K562 (cell line): Measurements from ENCODE around the gene MLLT1. TPM values are rescaled to one million over a fixed set of nuclear protein-coding genes. Genes with fewer than 3 reads are reported as not detected.

ENCODE experiments used
- ATAC-seq: fragments of 200-7000 bp; cut with Tn5 transposase; 3 replicates; pipeline ENCODE4 v1.9.1; 2020; ENCODE audit warnings: moderate library complexity
- BruUV-seq: library from RNA; stranded (reverse); fragments of 400-500 nt; replicated peaks from 2 replicates; lab custom pipeline; 2021; lab: Mats Ljungman, UMichigan
- CTCF ChIA-PET: fragments of 300-600 bp; formaldehyde crosslinking; extraction: SDS; loops from one replicate; lab custom pipeline; 2021; ENCODE audit warnings: low intra/inter-chr PET ratio; lab: Yijun Ruan, JAX
- POLR2A ChIA-PET: fragments of 300-600, 350-650 bp; sonication (Branson Sonifier 250); formaldehyde crosslinking; extraction: SDS; loops from one replicate; lab custom pipeline; 2021; ENCODE audit warnings: antibody characterized with exemption, inconsistent platforms; lab: Yijun Ruan, JAX
- DNase-seq, 4 experiments: peaks; one replicate each; pipeline versions ENCODE4 v3.0.0 to v3.0.0-alpha.2; 2011 to 2018; ENCODE audit warnings: low spot score in 3 of 4, mixed read lengths in 3 of 4; ENCODE audit errors: extremely low read depth in 1 of 4
- FAIRE-seq: peaks from 2 replicates; lab custom pipeline; 2011; peaks lifted over from hg19 to GRCh38; lab: Jason Lieb, UNC
- H2AFZ ChIP-seq: 2 replicates; pipeline ENCODE4 v1.6.0; 2011; ENCODE audit warnings: low read depth, low read length, control low read depth, inconsistent platforms
- H3K27ac ChIP-seq: fragments of 200-600 bp; 3 replicates; pipeline ENCODE4 v1.8.0; 2011; ENCODE audit warnings: low read depth, mild to moderate bottlenecking, control low read depth, inconsistent platforms, low read length, moderate library complexity, mixed read lengths; ENCODE audit errors: extremely low read depth
- H3K27me3 ChIP-seq, 2 experiments: fragments of 300-600 bp in 1 of 2; 2 replicates in 1 of 2; 3 replicates in 1 of 2; pipeline versions ENCODE4 v1.6.0 to v1.8.0; 2011; ENCODE audit warnings: inconsistent platforms in 2 of 2, low read length in 2 of 2, mild to moderate bottlenecking in 1 of 2, mixed read lengths in 1 of 2, moderate library complexity in 1 of 2; ENCODE audit not compliant: control insufficient read depth in 2 of 2, insufficient read depth in 2 of 2
- H3K36me3 ChIP-seq: fragments of 300-600 bp; 3 replicates; pipeline ENCODE4 v1.8.0; 2011; ENCODE audit warnings: mild to moderate bottlenecking, low read length, inconsistent platforms; ENCODE audit not compliant: control insufficient read depth, insufficient read depth
- H3K4me1 ChIP-seq, 2 experiments: fragments of 200-600 bp in 1 of 2; replicated peaks in 1 of 2; 2 replicates in 1 of 2; 3 replicates in 1 of 2; pipeline versions ENCODE4 v1.5.1 to v1.8.0; 2011; ENCODE audit warnings: inconsistent platforms in 2 of 2, low read length in 2 of 2, mild to moderate bottlenecking in 1 of 2, mixed read lengths in 1 of 2, moderate library complexity in 1 of 2; ENCODE audit not compliant: control insufficient read depth in 2 of 2, insufficient read depth in 2 of 2
- H3K4me2 ChIP-seq: 2 replicates; pipeline ENCODE4 v1.6.1; 2011; ENCODE audit warnings: low read length, control low read depth, inconsistent platforms, mixed read lengths; ENCODE audit not compliant: insufficient read depth
- H3K4me3 ChIP-seq: fragments of 200-600 bp; sonication (generic), shearing (Covaris generic); 2 replicates; pipeline ENCODE4 v1.5.1; 2016; ENCODE audit warnings: control low read depth, inconsistent platforms
- H3K79me2 ChIP-seq: fragments of 200-600 bp; 3 replicates; pipeline ENCODE4 v1.8.0; 2011; ENCODE audit warnings: low read length, inconsistent platforms; ENCODE audit not compliant: control insufficient read depth, insufficient read depth
- H3K9ac ChIP-seq, 2 experiments: 2 replicates each; pipeline versions ENCODE4 v1.6.0 to v1.6.1; 2011; ENCODE audit warnings: low read depth in 2 of 2, low read length in 2 of 2, control low read depth in 1 of 2, inconsistent platforms in 1 of 2, mild to moderate bottlenecking in 1 of 2, mixed read lengths in 1 of 2; ENCODE audit not compliant: insufficient read depth in 1 of 2
- H3K9me1 ChIP-seq: one replicate; pipeline ENCODE4 v1.6.0; 2011; ENCODE audit warnings: inconsistent platforms, mild to moderate bottlenecking, low read length, moderate library complexity; ENCODE audit not compliant: control insufficient read depth, insufficient read depth
- H3K9me3 ChIP-seq: replicated peaks from 2 replicates; pipeline ENCODE4 v1.5.1; 2011; ENCODE audit warnings: low read depth, low read length, inconsistent platforms; ENCODE audit not compliant: control insufficient read depth, insufficient read depth
- H4K20me1 ChIP-seq: replicated peaks from 2 replicates; pipeline ENCODE4 v1.6.1; 2011; ENCODE audit warnings: low read length, inconsistent platforms, mixed read lengths; ENCODE audit not compliant: control insufficient read depth, insufficient read depth
- HDGF ChIP-seq: fragments of 450-650 bp; IDR thresholded peaks from 2 replicates; pipeline ENCODE4 v1.6.1; 2016
- KAT2B ChIP-seq: IDR thresholded peaks from one replicate; pipeline ENCODE4 v1.6.1; 2012; ENCODE audit warnings: low read depth, mild to moderate bottlenecking, control low read depth, inconsistent platforms, low read length, moderate library complexity
- KAT8 ChIP-seq: fragments of 450-650 bp; IDR thresholded peaks from 2 replicates; pipeline ENCODE4 v1.6.1; 2016; ENCODE audit warnings: low read depth, mild to moderate bottlenecking
- MTF1 ChIP-seq: fragments of 250-450 bp; sonication (Bioruptor Pico); IDR thresholded peaks from 2 replicates; pipeline ENCODE4 v1.9.0; 2021; ENCODE audit warnings: moderate library complexity, mild to moderate bottlenecking, inconsistent platforms, borderline replicate concordance
- NFIC ChIP-seq: fragments of 450-650 bp; IDR thresholded peaks from 2 replicates; pipeline ENCODE4 v1.6.1; 2017; ENCODE audit warnings: mild to moderate bottlenecking, inconsistent platforms
- NR4A1 ChIP-seq, 2 experiments: fragments of 250-450 bp in 1 of 2; fragments of 450-650 bp in 1 of 2; sonication (Bioruptor Pico) in 1 of 2; IDR thresholded peaks; 2 replicates each; pipeline versions ENCODE4 v1.4.0 to v1.6.1; 2016 to 2020; ENCODE audit warnings: mild to moderate bottlenecking in 2 of 2, missing compliant biosample characterization in 1 of 2, missing genetic modification characterization in 1 of 2, moderate library complexity in 1 of 2
- PRMT5 ChIP-seq: sonication (generic); formaldehyde crosslinking; IDR thresholded peaks from 2 replicates; pipeline ENCODE4 v1.5.0; 2020; ENCODE audit warnings: missing genetic modification reagents
- RBFOX2 ChIP-seq: fragments of 200-400 bp; formaldehyde crosslinking; IDR thresholded peaks from 2 replicates; pipeline ENCODE4 v1.6.1; 2017; ENCODE audit warnings: low read depth, mild to moderate bottlenecking, low read length, moderate library complexity
- REST ChIP-seq, 2 experiments: fragments of 450-650 bp; formaldehyde crosslinking in 1 of 2; IDR thresholded peaks; 2 replicates each; pipeline versions ENCODE4 v1.4.0 to v1.6.1; 2014 to 2020; ENCODE audit warnings: mild to moderate bottlenecking in 2 of 2, borderline replicate concordance in 1 of 2, low read depth in 1 of 2
- STAG1 ChIP-seq: sonication (generic); formaldehyde crosslinking; IDR thresholded peaks from 2 replicates; pipeline ENCODE4 v1.5.0; 2020; ENCODE audit warnings: missing genetic modification reagents, borderline replicate concordance
- ZFX ChIP-seq: sonication (generic); formaldehyde crosslinking; IDR thresholded peaks from 2 replicates; pipeline ENCODE4 v1.8.0; 2022; ENCODE audit warnings: mild to moderate bottlenecking, missing genetic modification reagents, moderate library complexity
- ZNF589 ChIP-seq: fragments of 200-800 bp; sonication (Bioruptor generic); IDR thresholded peaks from 2 replicates; pipeline ENCODE4 v1.6.1; 2016; ENCODE audit warnings: low read depth, missing genetic modification characterization, missing compliant biosample characterization
- WGBS: fragments of 100-300 bp; shearing (Covaris generic); methylation state at CpG from one replicate; pipeline ENCODE4 v1.1.6; 2016; ENCODE audit warnings: low coverage, mixed read lengths; ENCODE audit not compliant: insufficient coverage; ENCODE audit errors: missing lambda C conversion rate; 5-methylcytosine and 5-hydroxymethylcytosine counted together
- in situ Hi-C: fragments of 300-500 bp; cut with MboI; formaldehyde crosslinking; loops from 4 replicates; pipeline ENCODE4 v1.15.0; 2018; ENCODE audit warnings: inconsistent platforms, mixed read lengths
- intact Hi-C: fragments of 100-400 bp; cut with micrococcal nuclease; formaldehyde crosslinking; loops from 2 replicates; pipeline ENCODE4 v1.14.2; 2022
- polyA plus RNA-seq, 8 experiments: library from polyadenylated mRNA; depleted of rRNA in 4 of 8; stranded (reverse) in 5 of 8; unstranded in 3 of 8; fragments of >200 nt; fragmentation: Nextera tagmentation in 2 of 8; fragmentation: Illumina TruSeq in 1 of 8; extraction: Ambion mirVana in 2 of 8; extraction: Trizol in 1 of 8; gene quantifications; 2 replicates each; pipeline versions ENCODE4 v1.2.1 to v1.2.3, GENCODE V29; 2011 to 2014; ENCODE audit warnings: inconsistent platforms in 1 of 8, missing spikeins in 1 of 8
- total RNA-seq, 7 experiments: library from RNA; depleted of rRNA in 6 of 7; stranded (reverse); fragments of >200 nt in 6 of 7; fragmentation: Illumina TruSeq in 2 of 7; extraction: Trizol in 2 of 7; gene quantifications; 2 replicates each; pipeline versions ENCODE4 v1.2.1 to v1.2.3, GENCODE V29; 2011 to 2021; ENCODE audit warnings: low replicate concordance in 1 of 7

MLLT1 gene
- total and polyA plus RNA-seq, 9 of the 15 experiments (the other 6 are each of a cell fraction or from before 2014, with no cell fraction given) = 0.23 to 63.5 (median 15.4) TPM

- Histone ChIP-seq H3K9ac (peak overlapping the region in 1 of 2 experiments; percentile 6; a peak in 1 of 4 replicates), H3K9me3 (peaks cover 4% of the 10 kb centered on the region), H3K4me2 (no peak overlapping the region), H3K27me3 (peaks cover 3 to 29% of the 10 kb centered on the region in 2 experiments; a peak in 4 of 5 replicates), H3K4me1 (no peaks in the 10 kb centered on the region), H3K27ac (no peak overlapping the region), H3K4me3 (no peak overlapping the region), H4K20me1 (no peaks in the 10 kb centered on the region), H3K9me1 (no peaks in the 10 kb centered on the region), H3K79me2 (no peaks in the 10 kb centered on the region), H3K36me3 (no peaks in the 10 kb centered on the region), H2AFZ (no peak overlapping the region)
- ChIA-PET POLR2A (interaction anchor here (0.6 to 0.7 kb wide), 3 partner anchors 16 to 152 kb away, joined by 3 read pairs; no protein-coding TSS in a partner anchor), CTCF (no interaction called here)
- DNase-seq = peak in 1 of 4 experiments; percentile 17
- peak; percentile 58 for ATAC-seq
- intact Hi-C loops (loop anchor here (10.0 kb wide), 1 partner anchor 113 kb away; the partner anchor contains the start of gene KHSRP), in situ Hi-C loops (no loop called here)
- FAIRE-seq = no peak
- no TSS peak for BruUV-seq
- WGBS = 8% methylated on average over 8 of the region's 9 CpGs
- TF ChIP-seq ZNF589 (CRISPR knock-in tag) (no peak), NR4A1 (CRISPR knock-in tag; IDR thresholded peaks at IDR 0.05) (no peak), NR4A1 (tag; IDR thresholded peaks at IDR 0.05) (no peak), KAT2B (no peak), REST (IDR thresholded peaks at IDR 0.05; ENCODE audit: borderline replicate concordance) (0 out of 2 replicates have a peak, but pooled peaks have one; percentile 22), REST (CRISPR knock-in tag; IDR thresholded peaks at IDR 0.05; ENCODE audit: low read depth) (no peak), MTF1 (CRISPR knock-in tag) (no peak), KAT8 (no peak), NFIC (no peak), RBFOX2 (no peak), HDGF (no peak), ZFX (CRISPR knock-in tag) (no peak), PRMT5 (CRISPR knock-in tag) (no peak), STAG1 (CRISPR knock-in tag) (peak; percentile 50; the same call in 1 of the 2 replicates)
Measured at GRCh38 chr19:6312018-6312417, 32.2 kb upstream of the MLLT1 start.
